OCI-LY3 (cell line): Measurements from ENCODE around the gene INSC.

Experiments
- H2AFZ ChIP-seq: fragments of 200-600, 300-600 bp; shearing (Covaris generic); 2 replicates; pipeline ENCODE4 v1.6.0; 2014; ENCODE audit warnings: antibody characterized with exemption, low read depth, low read length
- H3K27ac ChIP-seq: fragments of 200-600, 300-600 bp; sonication (generic); 2 replicates; pipeline ENCODE4 v1.5.1; 2014; ENCODE audit warnings: mild to moderate bottlenecking, low read length, moderate library complexity, mixed read lengths
- H3K27me3 ChIP-seq: fragments of 200-600, 300-600 bp; sonication (generic); 2 replicates; pipeline ENCODE4 v1.6.1; 2014; ENCODE audit warnings: low read depth, low read length, mixed read lengths
- H3K36me3 ChIP-seq: fragments of 200-600, 300-600 bp; sonication (generic); replicated peaks from 2 replicates; pipeline ENCODE3; 2014; ENCODE audit warnings: low read depth, low read length, mixed read lengths
- H3K4me1 ChIP-seq: fragments of 300-600, 200-600 bp; sonication (generic); 2 replicates; pipeline ENCODE4 v1.6.1; 2014; ENCODE audit warnings: low read length, mixed read lengths
- H3K4me2 ChIP-seq: fragments of 200-600, 300-600 bp; sonication (generic); 2 replicates; pipeline ENCODE4 v1.6.1; 2014; ENCODE audit warnings: low read length, mixed read lengths
- H3K4me3 ChIP-seq: fragments of 300-600, 200-600 bp; sonication (generic); 2 replicates; pipeline ENCODE4 v1.5.1; 2014; ENCODE audit warnings: antibody characterized with exemption, mild to moderate bottlenecking, low read length, moderate library complexity
- H3K79me2 ChIP-seq: fragments of 300-600, 200-600 bp; shearing (Covaris generic); 2 replicates; pipeline ENCODE4 v1.6.1; 2014; ENCODE audit warnings: mild to moderate bottlenecking, low read length, mixed read lengths
- H3K9ac ChIP-seq: fragments of 300-600, 200-600 bp; shearing (Covaris generic); 2 replicates; pipeline ENCODE4 v1.6.0; 2014; ENCODE audit warnings: mild to moderate bottlenecking, low read length, moderate library complexity
- H3K9me3 ChIP-seq: fragments of 200-600, 300-600 bp; shearing (Covaris generic); 2 replicates; pipeline ENCODE4 v1.6.1; 2014; ENCODE audit warnings: low read length, mixed read lengths; ENCODE audit not compliant: insufficient read depth
- H4K20me1 ChIP-seq: fragments of 200-600, 300-600 bp; sonication (generic); 2 replicates; pipeline ENCODE4 v1.6.1; 2016; ENCODE audit warnings: low read length, mixed read lengths; ENCODE audit not compliant: insufficient read depth
- CTCF ChIP-seq: fragments of 200-600, 300-600 bp; sonication (generic); IDR thresholded peaks from 2 replicates; pipeline ENCODE4 v1.5.1; 2014; ENCODE audit warnings: antibody characterized with exemption, low read length, low read depth
- EZH2phosphoT487 ChIP-seq: fragments of 200-600 bp; shearing (Covaris generic); IDR thresholded peaks from 2 replicates; pipeline ENCODE4 v1.6.1; 2018; ENCODE audit warnings: antibody characterized with exemption, mixed run types, low read depth

The INSC gene

GRCh38 chr11:15106201-15106965 lies 8.3 kb upstream of the INSC start:
- H3K27me3 ChIP-seq = peaks cover 3% of the 10 kb centered on the region
- no peak overlapping the region for H3K4me2 ChIP-seq
- no peaks in the 10 kb centered on the region for H3K36me3 ChIP-seq
- H3K9ac ChIP-seq = no peak overlapping the region
- no peaks in the 10 kb centered on the region for H3K9me3 ChIP-seq
- TF ChIP-seq EZH2phosphoT487 (no peak), CTCF (no peak)
- no peaks in the 10 kb centered on the region for H3K79me2 ChIP-seq
- H3K4me1 ChIP-seq = peaks cover 13% of the 10 kb centered on the region
- no peak overlapping the region for H3K27ac ChIP-seq
- no peaks in the 10 kb centered on the region for H4K20me1 ChIP-seq
- H3K4me3 ChIP-seq = no peak overlapping the region
- H2AFZ ChIP-seq = no peak overlapping the region

- Histone ChIP-seq H3K27me3 (no peaks in the 10 kb centered on the region; the same call in 1 of the 2 replicates), H3K4me1 (peaks cover 12% of the 10 kb centered on the region), H3K36me3 (no peaks in the 10 kb centered on the region), H4K20me1 (no peaks in the 10 kb centered on the region), H3K9me3 (no peaks in the 10 kb centered on the region), H3K27ac (no peak overlapping the region), H3K79me2 (no peaks in the 10 kb centered on the region), H3K4me3 (no peak overlapping the region), H3K9ac (no peak overlapping the region), H3K4me2 (peak overlapping the region; percentile 3; the same call in 1 of the 2 replicates), H2AFZ (no peak overlapping the region)
- TF ChIP-seq CTCF (no peak), EZH2phosphoT487 (no peak)
These were observed 6.8 kb upstream of the INSC start for GRCh38 chr11:15107730-15108515.

- Histone ChIP-seq H3K9ac (no peak overlapping the region), H3K4me2 (no peak overlapping the region), H3K79me2 (no peaks in the 10 kb centered on the region), H3K4me1 (peaks cover 20% of the 10 kb centered on the region), H3K4me3 (no peak overlapping the region), H3K27ac (no peak overlapping the region), H3K27me3 (no peaks in the 10 kb centered on the region; the same call in 1 of the 2 replicates), H2AFZ (no peak overlapping the region), H3K9me3 (no peaks in the 10 kb centered on the region), H4K20me1 (no peaks in the 10 kb centered on the region), H3K36me3 (no peaks in the 10 kb centered on the region)
- TF ChIP-seq CTCF = no peak
- TF ChIP-seq EZH2phosphoT487 = no peak
These were observed 6.1 kb upstream of the INSC start for GRCh38 chr11:15108592-15109130.

- peaks cover 25% of the 10 kb centered on the region for H3K4me1 ChIP-seq
- no peak overlapping the region for H3K4me3 ChIP-seq
- H3K9me3 ChIP-seq = no peaks in the 10 kb centered on the region
- H3K27ac ChIP-seq = no peak overlapping the region
- no peak overlapping the region for H3K4me2 ChIP-seq
- H4K20me1 ChIP-seq = no peaks in the 10 kb centered on the region
- no peaks in the 10 kb centered on the region for H3K79me2 ChIP-seq
- H2AFZ ChIP-seq = no peak overlapping the region
- H3K36me3 ChIP-seq = no peaks in the 10 kb centered on the region
- TF ChIP-seq EZH2phosphoT487 (no peak), CTCF (no peak)
- no peaks in the 10 kb centered on the region; the same call in 1 of the 2 replicates for H3K27me3 ChIP-seq
- H3K9ac ChIP-seq = no peak overlapping the region
These were observed 5.1 kb upstream of the INSC start for GRCh38 chr11:15109602-15110001.
